ENCODE measurements around the gene HTR2C.
"Not testable (repeated sequence)": the region's sequence is repeated elsewhere in the genome, so short reads cannot be mapped to it uniquely, and the experiment has no call there.

The HTR2C gene

DNA sequence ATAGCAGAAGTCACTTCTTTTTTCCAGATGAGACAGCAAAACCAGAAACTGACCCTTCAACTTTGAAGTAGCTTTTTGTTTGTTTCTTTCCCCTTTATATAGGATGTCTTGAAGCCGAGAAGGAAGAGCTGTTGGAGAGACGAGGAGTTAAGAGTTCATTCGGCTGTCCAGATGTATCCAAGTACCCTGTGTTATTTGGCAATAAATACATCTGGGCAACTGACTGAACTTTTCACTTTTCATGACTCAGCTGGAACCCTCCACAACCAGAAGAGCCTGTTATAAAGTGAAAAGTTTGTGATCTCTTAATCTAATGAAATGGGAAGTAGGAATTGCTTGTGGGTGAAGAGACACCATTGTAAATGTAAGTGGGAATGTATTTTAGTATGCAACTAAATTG lies 131.2 kb downstream of the HTR2C start:
- DNase-seq, result no peak

DNA sequence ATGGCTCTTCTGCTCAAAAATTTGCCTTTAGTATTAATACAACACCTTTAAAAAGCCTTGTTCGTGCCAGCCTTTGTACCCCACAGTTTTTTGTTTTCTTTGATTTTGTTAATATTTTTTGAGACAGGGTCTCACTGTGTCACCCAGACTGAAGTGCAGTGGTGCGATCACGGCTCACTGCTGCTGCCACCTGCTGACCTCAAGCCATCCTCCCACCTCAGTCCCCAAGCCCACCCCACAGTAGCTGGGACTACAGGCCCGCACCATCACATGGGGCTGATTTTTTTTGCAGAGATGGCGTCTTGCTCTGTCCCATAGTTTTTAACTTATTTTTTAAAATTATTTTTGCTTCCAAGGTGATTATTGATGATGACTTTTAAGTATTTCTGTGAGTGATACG lies 134.0 kb downstream of the HTR2C start:
- no peak for DNase-seq

DNA sequence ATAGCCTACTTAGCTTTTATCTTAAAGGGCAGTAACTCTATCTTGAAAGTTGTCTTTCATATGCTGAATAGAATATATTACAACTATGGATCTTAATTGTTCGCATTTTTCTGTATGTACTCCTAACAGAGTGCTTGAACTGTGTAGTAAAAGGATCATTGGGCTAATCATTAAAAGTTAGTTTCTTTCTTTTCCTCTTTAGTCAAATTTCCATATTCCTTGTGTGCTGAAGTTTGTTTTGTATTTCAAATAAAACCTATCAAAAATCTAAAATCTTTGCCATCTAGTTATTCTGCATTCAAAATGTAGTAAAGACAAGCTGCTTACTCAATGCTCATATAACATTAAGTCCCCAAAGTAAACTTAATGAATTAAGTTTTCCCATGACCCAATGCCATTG lies 182.7 kb downstream of the HTR2C start:
- no peak for DNase-seq

DNA sequence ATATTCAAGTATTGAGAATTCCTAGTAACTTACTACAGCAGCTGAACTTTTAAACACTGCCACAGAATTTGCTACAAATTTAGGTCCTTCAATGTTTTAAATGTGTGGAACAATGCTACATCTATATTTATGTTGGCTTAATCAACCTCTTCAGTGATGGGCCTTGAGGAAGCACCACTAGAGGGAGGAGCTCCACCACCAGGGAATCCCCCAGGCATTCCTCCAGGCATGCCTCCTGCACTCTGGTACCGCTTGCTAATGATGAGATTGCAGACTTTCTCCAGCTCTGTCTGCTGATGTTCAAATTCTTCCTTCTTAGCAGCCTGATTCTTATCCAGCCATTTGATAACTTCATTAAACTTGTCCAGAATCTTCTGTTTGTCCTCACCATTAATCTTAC lies 190.8 kb downstream of the HTR2C start:
- DNase-seq, result no peak

DNA sequence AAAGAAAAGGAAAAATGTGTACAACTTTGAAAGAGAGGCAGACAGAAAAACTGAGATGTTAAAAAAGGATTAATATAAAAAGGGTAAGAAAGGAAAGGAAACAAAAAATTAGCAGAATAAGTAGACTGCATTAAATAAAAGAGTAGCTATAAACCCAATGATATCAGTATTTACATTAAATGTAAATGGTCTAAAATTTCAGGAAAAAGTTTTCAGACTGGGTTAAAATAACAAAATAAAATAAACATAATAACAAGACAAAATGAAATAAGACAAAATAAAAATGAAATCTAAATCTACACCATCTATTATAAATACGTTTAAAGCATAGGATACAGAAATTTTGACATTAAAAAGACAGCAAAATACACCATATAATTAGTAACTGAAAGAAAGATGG lies 199.0 kb downstream of the HTR2C start:
- no peak for DNase-seq

DNA sequence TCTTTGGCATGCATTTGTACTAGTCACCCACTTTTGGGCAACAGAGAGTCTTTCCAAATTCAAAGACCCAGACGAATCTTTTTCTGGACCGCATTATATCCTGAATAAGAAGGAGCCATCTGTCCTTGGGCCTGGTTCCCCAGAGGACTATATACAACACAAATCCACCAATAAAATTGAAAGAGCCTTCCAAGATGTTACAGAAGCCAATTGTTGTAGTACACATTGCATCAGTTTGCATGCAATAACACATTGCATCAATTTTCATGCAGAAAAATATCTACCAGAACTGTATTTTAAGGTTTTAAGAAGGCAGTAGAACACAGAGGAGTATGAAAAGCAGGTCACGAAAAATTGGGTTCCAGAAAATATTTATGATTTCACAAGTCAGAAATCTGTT lies 203.2 kb downstream of the HTR2C start:
- DNase-seq, result no peak

DNA sequence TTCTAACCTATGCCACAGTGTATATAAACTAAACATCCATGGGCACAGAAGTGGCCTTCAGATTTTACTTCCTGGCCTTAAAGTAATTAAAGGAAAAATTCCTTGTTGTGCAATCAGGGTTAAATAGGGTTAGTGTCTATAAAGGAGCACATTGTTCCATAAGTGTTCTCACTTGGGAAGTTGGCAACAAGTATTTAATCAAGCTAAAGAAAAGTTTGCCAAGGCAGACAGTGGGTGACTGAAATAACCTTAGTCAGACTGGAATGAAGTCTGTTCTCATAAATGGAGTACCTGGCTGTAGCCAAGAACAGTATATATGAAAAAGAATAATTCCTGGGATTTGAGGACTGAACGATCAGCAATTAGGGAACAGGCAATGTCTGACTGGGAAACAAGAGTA lies 213.6 kb downstream of the HTR2C start:
- DNase-seq, result no peak

DNA sequence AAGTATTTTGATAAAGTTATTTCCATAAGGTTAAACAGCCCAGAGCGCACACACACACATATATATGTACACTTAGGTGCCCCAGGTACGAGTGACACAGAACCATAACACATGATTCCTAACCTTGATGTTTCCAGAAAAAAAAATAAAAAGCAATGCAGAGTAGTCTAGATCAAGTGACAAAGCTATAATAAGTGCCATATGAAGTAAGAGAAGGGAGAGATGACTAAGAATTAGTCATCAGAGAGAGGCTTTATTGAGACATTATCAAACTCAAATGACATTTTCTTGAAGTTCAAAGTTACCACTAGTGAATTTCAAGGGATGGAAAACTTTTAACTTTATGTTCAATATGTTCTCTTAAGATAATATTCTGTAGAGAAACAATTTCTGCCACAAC lies 215.0 kb downstream of the HTR2C start:
- DNase-seq, result no peak

DNA sequence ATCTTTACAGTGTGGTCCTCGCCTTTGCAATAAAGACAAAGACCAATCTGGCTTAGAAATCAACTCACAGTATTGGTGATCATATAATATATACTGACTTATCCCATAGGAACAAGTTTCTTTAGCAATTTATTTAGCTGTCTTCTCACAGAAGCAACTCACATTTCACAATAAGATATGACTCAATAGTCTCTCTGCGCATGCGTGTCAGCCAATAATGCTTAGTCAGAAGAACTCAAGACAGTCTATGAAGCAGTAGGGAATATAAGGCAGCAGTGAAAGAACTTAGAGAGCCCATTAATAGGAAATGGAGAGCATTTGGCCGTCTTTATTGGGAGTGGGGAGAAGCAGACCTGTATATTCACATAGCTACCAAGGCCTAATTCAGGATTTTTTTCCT lies 216.8 kb downstream of the HTR2C start:
- DNase-seq, result no peak

DNA sequence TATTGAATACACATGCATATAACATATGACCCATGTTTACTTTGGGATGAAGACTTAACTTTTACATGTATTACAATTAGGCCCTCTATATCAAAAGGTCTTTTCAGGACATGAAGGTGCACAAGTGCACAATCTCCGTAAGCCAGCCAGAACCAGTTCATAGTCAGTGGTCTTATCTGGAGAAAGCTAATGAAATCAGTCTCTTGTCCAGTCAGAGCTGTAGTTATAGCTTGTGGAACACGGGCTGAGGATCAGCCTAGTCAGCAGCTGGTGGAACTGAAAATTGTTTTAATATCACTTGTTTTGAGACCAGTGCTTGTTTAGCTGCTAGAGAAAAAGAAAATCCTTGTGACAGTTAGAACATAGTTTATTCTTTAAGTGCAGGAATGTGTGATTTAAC lies 235.6 kb downstream of the HTR2C start:
- no peak for DNase-seq

DNA sequence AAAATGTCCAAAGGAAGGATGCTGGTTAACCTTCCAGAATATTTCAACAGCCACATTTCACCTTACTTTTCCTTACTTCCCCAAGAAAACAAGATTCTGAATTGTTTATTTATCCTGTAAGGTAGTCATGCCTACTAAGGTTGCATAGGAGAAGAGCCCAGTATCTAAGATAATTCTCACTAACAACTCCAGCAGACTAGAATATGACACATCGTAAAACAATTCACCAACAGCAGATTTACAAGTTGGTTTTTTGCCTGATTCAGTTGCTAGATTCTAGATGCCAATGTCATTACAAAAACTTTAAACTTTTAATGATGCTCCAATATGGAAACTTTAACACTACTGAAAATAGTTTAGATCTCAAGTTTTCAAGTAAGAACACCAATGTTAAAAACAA lies 257.2 kb downstream of the HTR2C start:
- DNase-seq, result no peak

DNA sequence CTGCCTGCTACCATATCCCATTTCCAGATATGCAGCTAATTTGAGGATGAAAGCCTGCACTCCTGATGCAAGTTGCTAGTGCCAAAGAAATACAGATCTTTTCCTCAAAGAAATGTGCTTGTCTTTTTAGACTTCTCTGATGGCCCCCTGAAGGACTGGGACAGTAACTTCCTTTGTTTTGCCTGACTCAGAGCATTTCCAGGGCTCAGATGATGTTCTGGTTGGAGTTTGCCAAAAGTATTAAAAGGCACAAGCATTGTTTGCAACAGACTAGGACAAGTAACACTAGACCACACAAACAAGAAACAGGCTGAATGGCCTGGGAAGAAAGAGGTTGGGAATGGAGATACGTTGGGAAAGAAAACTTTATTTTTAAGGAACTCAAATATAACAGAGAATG lies 258.3 kb downstream of the HTR2C start:
- DNase-seq, result no peak

DNA sequence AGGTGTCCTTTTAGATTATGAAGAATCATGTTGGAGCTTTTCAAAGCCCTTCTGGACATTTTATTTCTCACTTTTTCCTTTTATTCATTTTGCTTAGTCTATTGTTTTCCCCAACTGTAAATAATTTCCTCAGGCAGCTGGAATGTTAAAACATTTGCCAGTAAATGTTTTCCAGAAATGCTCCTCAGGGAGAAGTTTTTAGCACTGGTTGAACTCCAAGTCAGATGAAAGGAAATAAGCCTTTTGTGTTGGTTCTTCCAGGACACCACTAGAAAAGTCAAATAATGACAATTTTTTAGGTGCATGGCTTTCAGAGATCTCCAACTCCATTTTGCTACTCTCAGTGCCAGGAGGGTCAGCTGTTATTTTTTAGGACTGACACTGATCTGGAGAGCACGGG lies 305.6 kb downstream of the HTR2C start:
- no peak for DNase-seq

DNA sequence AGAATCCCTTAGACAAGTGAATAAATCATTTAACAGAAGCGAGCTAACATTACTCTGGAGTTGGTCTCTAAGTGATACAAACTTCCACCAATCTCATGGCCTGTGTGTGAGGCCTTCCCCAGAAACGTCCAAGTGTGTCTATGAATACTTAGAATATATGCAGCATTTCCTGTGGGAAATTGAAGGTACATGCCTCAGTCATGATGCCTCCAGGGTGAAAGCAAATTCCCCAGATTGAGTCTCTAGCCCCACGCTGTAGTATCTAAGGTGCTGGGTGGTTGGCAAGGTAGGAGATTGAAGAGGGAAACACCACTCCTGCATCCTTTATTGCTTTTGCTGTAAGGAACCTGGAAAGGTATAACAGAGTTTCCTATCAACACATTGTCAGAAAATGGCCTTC lies 319.7 kb downstream of the HTR2C start:
- no peak for DNase-seq

DNA sequence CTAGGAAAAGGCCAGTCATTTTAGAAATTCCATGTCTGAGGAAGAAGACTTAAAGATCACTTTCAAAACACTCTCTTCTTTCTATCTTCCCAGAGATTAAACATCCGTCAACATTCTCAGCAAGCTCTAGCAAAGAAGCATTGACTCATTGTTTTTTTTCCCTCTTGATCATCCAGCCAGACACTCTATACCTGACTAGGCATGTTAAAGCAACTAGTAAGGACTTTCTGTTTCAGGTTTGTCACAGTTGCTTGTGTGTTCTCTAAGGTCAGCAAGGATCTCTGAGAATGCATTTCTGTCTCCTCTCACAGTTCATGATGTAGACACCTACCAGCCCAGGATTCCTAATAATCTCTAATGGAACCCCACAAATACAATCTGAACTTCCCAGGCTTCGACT lies 321.4 kb downstream of the HTR2C start:
- DNase-seq, result no peak

DNA sequence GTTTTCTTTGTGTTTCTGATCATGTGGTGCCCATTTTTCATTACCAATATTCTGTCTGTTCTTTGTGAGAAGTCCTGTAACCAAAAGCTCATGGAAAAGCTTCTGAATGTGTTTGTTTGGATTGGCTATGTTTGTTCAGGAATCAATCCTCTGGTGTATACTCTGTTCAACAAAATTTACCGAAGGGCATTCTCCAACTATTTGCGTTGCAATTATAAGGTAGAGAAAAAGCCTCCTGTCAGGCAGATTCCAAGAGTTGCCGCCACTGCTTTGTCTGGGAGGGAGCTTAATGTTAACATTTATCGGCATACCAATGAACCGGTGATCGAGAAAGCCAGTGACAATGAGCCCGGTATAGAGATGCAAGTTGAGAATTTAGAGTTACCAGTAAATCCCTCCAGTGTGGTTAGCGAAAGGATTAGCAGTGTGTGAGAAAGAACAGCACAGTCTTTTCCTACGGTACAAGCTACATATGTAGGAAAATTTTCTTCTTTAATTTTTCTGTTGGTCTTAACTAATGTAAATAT lies 323.2 kb downstream of the HTR2C start:
- no peak for DNase-seq

DNA sequence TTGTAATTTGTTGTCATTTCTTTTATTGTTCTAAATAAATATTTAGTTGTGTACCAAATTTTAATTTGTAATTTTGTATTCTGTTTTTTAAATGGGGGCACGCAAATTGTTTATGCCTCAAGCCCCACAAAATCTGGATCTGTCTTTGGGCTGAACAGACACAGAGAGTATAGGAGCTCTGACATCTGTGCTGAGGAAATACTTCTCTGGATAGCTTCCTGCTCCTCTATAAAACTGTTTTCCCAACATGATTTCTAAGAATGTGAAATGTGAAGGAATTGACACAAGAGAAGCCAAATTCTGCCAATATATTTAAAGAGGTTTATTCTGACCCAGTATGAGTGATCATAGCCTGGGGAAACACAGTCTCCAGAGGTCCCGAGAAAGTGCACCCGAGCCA lies 340.5 kb downstream of the HTR2C start:
- DNase-seq, result no peak

DNA sequence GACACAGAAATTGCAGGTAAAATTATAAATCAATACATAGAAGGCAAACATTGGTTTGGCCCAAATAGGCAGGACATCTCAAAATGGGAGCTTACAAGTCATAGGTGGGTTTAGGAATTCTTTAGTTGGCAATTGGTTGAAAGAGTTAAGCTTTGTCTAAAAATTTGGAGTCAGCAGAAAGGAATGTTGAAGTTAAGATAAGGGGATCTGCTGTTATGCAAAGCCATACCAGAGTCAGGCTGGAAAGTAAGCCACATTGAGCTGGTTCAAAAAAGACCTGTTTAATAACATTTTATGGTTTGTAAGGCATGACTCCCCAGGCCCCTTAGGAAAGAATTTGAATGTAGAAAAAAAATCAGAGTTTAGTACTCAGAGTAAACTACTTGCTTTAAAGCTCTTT lies 341.0 kb downstream of the HTR2C start:
- DNase-seq, result no peak

DNA sequence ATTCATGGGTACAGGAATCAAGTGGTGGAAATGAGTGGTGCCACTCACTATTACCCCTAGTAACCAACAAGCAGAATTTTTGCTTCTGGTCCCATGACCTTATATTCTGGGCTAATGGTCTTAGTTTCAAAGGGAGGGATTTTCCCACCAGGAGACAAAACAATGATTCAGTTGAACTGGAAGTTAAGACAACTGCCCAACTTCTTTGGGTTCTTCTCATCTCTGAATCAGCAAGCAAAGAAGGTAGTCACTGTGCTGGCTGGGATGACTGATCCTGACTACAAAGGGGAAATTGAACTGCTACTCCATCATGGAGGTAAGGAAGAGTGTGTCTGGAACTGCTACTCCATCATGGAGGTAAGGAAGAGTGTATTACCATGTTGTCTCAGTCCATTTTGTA lies 346.3 kb downstream of the HTR2C start:
- DNase-seq, result no peak

DNA sequence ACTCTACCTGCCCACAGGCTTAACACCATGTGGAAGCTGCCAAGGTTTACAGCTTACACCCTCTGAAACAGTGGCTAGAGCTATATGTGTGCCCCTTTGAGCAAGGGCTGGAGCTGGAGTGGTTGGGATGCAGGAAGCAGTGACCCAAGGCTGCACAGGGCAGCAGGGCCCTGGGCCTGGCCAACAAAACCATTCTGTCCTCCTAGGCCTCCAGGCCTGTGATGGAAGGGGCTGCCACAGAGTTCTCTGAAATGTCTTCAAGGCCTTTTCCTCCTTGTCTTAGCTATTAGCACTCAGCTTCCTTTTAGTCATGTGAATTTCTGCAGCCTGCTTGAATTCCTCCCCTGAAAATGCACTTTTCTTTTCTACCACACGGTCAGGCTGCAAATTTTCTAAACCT lies 348.7 kb downstream of the HTR2C start:
- no peak for DNase-seq

DNA sequence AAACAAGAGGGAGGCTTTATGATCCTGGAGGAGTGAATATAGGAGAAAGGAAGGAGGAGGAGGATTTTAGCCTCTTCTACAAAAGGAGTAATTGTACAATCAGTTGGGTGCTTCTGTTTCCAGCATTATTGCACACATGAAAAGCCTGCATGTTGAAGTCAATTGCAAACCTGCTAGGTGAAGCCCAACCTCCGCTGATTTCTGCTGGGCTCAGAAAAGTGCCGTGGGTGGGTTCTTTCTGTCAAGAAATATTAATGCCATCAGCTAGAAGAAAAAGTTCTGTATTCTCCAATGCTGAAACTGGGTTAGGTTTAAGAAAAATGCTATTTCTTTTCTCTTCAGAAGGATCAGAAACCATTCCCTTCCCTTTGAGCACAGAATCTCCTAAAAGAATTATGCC lies 349.4 kb downstream of the HTR2C start:
- not testable (repeated sequence) for DNase-seq

DNA sequence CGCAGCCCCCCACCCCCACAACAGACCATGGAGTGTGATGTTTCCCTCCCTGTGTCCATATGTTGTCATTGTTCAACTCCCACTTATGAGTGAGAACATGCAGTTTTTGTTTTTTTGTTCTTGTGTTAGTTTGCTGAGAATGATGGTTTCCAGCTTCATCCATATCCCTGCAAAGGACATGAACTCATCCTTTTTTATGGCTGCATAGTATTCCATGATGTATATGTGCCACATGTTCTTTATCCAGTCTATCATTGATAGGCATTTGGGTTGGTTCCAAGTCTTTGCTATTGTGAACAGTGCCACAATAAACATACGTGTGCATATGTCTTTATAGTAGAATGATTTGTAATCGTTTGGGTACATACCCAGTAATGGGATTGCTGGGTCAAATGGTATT lies 353.2 kb downstream of the HTR2C start:
- not testable (repeated sequence) for DNase-seq

DNA sequence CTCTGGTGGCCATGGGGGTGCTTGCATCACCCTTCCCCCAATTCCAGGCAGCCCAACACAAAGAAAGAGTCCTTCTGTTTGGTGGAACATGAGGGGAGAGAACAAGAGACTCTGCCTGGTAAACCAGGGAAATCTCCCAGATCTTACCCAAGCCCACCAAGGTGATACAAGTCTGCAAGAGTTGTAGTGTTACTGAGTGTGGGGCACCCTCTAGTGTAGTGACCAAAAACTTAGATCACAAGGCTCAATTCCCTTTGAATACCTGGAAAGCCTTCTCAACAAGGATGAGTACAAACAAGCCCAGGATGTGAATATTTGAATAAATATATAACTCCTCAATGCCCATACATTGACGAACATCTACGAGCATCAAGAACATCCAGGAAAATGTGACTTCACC lies 368.8 kb downstream of the HTR2C start:
- DNase-seq, result no peak

Measured in stimulated activated naive CD4-positive, alpha-beta T cell treated with Interleukin-2 at 50 U/mL for 16 hours (primary cell).